ENCODE data around the gene GIMAP4.

The GIMAP4 gene

DNA sequence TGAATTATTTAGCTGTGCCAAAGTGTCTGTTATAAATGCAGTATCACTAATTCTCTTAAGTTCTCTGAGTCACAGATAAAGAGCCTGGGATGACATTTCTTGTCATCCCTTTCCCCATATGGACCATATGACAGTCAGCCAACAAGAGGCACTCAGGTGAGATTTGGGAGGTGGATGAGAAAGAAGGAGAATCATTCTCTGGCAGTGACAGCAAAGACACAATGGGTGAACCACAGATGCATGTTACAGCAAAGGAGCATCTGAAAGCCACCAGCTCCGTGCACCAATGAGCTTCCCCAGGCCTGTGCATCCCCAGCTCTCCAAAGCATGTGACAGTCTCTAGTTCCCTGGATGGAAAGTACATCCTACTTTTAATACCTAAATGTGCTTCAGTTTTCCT, 54.2 kb downstream of the GIMAP4 start:
- TF ChIP-seq FOXP2 (optimal IDR thresholded peaks at IDR 0.05; ENCODE audit: borderline replicate concordance, extremely low read depth, extremely low read length, insufficient read depth) (no peak), POLR2AphosphoS5 (IDR thresholded peaks at IDR 0.05; ENCODE audit: low read depth, low read length) (no peak), SIN3A (IDR thresholded peaks at IDR 0.05; ENCODE audit: borderline replicate concordance, insufficient read depth, low read length) (no peak), TAF1 (IDR thresholded peaks at IDR 0.05; ENCODE audit: borderline replicate concordance, insufficient read depth, low read length) (no peak)
- TF ChIP-seq, protein P1, sequence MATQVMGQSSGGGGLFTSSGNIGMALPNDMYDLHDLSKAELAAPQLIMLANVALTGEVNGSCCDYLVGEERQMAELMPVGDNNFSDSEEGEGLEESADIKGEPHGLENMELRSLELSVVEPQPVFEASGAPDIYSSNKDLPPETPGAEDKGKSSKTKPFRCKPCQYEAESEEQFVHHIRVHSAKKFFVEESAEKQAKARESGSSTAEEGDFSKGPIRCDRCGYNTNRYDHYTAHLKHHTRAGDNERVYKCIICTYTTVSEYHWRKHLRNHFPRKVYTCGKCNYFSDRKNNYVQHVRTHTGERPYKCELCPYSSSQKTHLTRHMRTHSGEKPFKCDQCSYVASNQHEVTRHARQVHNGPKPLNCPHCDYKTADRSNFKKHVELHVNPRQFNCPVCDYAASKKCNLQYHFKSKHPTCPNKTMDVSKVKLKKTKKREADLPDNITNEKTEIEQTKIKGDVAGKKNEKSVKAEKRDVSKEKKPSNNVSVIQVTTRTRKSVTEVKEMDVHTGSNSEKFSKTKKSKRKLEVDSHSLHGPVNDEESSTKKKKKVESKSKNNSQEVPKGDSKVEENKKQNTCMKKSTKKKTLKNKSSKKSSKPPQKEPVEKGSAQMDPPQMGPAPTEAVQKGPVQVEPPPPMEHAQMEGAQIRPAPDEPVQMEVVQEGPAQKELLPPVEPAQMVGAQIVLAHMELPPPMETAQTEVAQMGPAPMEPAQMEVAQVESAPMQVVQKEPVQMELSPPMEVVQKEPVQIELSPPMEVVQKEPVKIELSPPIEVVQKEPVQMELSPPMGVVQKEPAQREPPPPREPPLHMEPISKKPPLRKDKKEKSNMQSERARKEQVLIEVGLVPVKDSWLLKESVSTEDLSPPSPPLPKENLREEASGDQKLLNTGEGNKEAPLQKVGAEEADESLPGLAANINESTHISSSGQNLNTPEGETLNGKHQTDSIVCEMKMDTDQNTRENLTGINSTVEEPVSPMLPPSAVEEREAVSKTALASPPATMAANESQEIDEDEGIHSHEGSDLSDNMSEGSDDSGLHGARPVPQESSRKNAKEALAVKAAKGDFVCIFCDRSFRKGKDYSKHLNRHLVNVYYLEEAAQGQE (IDR thresholded peaks at IDR 0.05; ENCODE audit: insufficient read depth in 1 of 2, low read depth in 2 of 2, low read length in 2 of 2), result no peak
